Measurements from ENCODE around the gene NHLRC3. TPM values are rescaled to one million over a fixed set of nuclear protein-coding genes. Genes with fewer than 3 reads are reported as not detected.

Gene NHLRC3
- total and polyA plus RNA-seq, 11 donors, result 3.9 to 19.9 (median 10.4) TPM

GRCh38 chr13:39016787-39017186, 21.5 kb upstream of the NHLRC3 start:
- Histone ChIP-seq H3K9me3 (no peaks in the 10 kb centered on the region), H3K27ac (no peak overlapping the region), H3K36me3 (peaks cover 0 to 98% (median 86%) of the 10 kb centered on the region in 9 donors), H3K27me3 (no peaks in the 10 kb centered on the region), H3K4me3 (no peak overlapping the region), H3K4me1 (no peaks in the 10 kb centered on the region)
- 10 to 32% (median 24%) methylated on average over 2 of the region's 2 CpGs for WGBS, 4 donors
- TF ChIP-seq, protein P1, sequence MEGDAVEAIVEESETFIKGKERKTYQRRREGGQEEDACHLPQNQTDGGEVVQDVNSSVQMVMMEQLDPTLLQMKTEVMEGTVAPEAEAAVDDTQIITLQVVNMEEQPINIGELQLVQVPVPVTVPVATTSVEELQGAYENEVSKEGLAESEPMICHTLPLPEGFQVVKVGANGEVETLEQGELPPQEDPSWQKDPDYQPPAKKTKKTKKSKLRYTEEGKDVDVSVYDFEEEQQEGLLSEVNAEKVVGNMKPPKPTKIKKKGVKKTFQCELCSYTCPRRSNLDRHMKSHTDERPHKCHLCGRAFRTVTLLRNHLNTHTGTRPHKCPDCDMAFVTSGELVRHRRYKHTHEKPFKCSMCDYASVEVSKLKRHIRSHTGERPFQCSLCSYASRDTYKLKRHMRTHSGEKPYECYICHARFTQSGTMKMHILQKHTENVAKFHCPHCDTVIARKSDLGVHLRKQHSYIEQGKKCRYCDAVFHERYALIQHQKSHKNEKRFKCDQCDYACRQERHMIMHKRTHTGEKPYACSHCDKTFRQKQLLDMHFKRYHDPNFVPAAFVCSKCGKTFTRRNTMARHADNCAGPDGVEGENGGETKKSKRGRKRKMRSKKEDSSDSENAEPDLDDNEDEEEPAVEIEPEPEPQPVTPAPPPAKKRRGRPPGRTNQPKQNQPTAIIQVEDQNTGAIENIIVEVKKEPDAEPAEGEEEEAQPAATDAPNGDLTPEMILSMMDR (IDR thresholded peaks at IDR 0.05), result peak in 11 of 12 donors; percentile 10 to 59 (median 36)
- TF ChIP-seq POLR2A (IDR thresholded peaks at IDR 0.05), result no peak
- DNase-seq (no peak), ATAC-seq (peak in 2 of 4 donors; percentile 42 to 45)
- intact Hi-C loops (cut with DNase I), result no loop called here

GRCh38 chr13:39020853-39021462, 17.3 kb upstream of the NHLRC3 start:
- H3K27me3 ChIP-seq, result no peaks in the 10 kb centered on the region
- H3K9me3 ChIP-seq, result no peaks in the 10 kb centered on the region
- no peak overlapping the region for H3K4me3 ChIP-seq
- no peak overlapping the region for H3K27ac ChIP-seq
- ATAC-seq (no peak), DNase-seq (no peak)
- intact Hi-C loops (cut with DNase I), result no loop called here
- peaks cover 0 to 98% (median 86%) of the 10 kb centered on the region in 9 donors for H3K36me3 ChIP-seq
- 80 to 88% (median 88%) methylated on average over 4 of the region's 4 CpGs for WGBS, 4 donors
- TF ChIP-seq, protein P1 (IDR thresholded peaks at IDR 0.05), result no peak
- TF ChIP-seq POLR2A (IDR thresholded peaks at IDR 0.05), result no peak
- H3K4me1 ChIP-seq, result no peaks in the 10 kb centered on the region

GRCh38 chr13:39023316-39023715, 14.9 kb upstream of the NHLRC3 start:
- H3K36me3 ChIP-seq, result peaks cover 0 to 100% (median 88%) of the 10 kb centered on the region in 9 donors
- no peak for ATAC-seq
- no peak for DNase-seq

DNA sequence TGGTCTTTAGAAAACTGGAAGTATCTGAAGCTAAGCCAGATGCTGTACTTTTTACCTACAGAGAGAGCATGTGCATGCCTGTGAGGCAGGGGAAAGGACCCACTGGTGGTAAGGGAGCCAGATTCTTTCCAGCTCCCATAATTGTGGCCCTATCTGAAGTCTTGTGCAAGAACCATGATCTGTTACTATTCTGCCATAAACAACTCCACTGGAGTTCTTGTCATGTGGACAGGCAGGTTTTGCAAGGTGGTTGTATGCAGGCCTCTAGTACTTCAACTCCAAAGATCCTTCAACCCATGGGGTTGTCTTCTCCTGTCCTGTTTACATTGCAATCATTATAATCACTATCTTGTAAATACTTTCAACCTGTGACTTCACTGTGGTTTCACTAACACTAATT, 14.5 kb upstream of the NHLRC3 start:
- no peak for TF ChIP-seq POLR2A (IDR thresholded peaks at IDR 0.05)
- TF ChIP-seq, protein P1 (IDR thresholded peaks at IDR 0.05), result no peak

More at GRCh38 chr13:39023316-39023715, 14.9 kb upstream of the NHLRC3 start:
- intact Hi-C loops (cut with DNase I), result no loop called here
- Histone ChIP-seq H3K9me3 (no peaks in the 10 kb centered on the region), H3K4me3 (no peak overlapping the region), H3K4me1 (no peaks in the 10 kb centered on the region), H3K27ac (no peak overlapping the region), H3K27me3 (no peaks in the 10 kb centered on the region)
- TF ChIP-seq, protein P1 (IDR thresholded peaks at IDR 0.05), result no peak
- TF ChIP-seq POLR2A (IDR thresholded peaks at IDR 0.05), result no peak
- WGBS, 4 donors, result 74 to 85% (median 79%) methylated on average over 2 of the region's 2 CpGs

More for the DNA sequence above, 14.5 kb upstream of the NHLRC3 start:
- no peaks in the 10 kb centered on the region for H3K4me1 ChIP-seq
- intact Hi-C loops (cut with DNase I), result no loop called here
- no peak overlapping the region for H3K27ac ChIP-seq
- no peaks in the 10 kb centered on the region for H3K27me3 ChIP-seq
- H3K4me3 ChIP-seq, result no peak overlapping the region
- ATAC-seq (no peak), DNase-seq (no peak)
- H3K36me3 ChIP-seq, result peaks cover 0 to 100% (median 92%) of the 10 kb centered on the region in 9 donors
- no peaks in the 10 kb centered on the region for H3K9me3 ChIP-seq
